ENCODE results near the gene COX19. TPM values are rescaled to one million over a fixed set of nuclear protein-coding genes. Genes with fewer than 3 reads are reported as not detected.
"Not testable (repeated sequence)": the region's sequence is repeated elsewhere in the genome, so short reads cannot be mapped to it uniquely, and the experiment has no call there.

The COX19 gene
- polyA plus RNA-seq, 1 donor from 2014 or later, result 16.0 TPM

GRCh38 chr7:1004018-1004852 is 28.9 kb upstream of the COX19 start:
- no peak overlapping the region for H3K4me2 ChIP-seq (ENCODE audit: low read length)
- H3K27me3 ChIP-seq (ENCODE audit: insufficient read depth, low read depth, low read length), result no peaks in the 10 kb centered on the region
- no peak overlapping the region for H3K9ac ChIP-seq (ENCODE audit: low read length)
- H3K27ac ChIP-seq (ENCODE audit: low read length), result no peak overlapping the region
- H3K9me3 ChIP-seq (ENCODE audit: low read length), result no peaks in the 10 kb centered on the region
- no peak for TF ChIP-seq REST (IDR thresholded peaks at IDR 0.05; ENCODE audit: borderline replicate concordance)
- TF ChIP-seq RAD21 (conservative IDR thresholded peaks at IDR 0.05), result no peak
- TF ChIP-seq TAF1 (IDR thresholded peaks at IDR 0.05; ENCODE audit: low read depth), result no peak
- TF ChIP-seq MXI1 (conservative IDR thresholded peaks at IDR 0.05; ENCODE audit: poor library complexity, severe bottlenecking), result no peak
- no peak for TF ChIP-seq EP300 (conservative IDR thresholded peaks at IDR 0.05; ENCODE audit: poor library complexity, severe bottlenecking)
- TF ChIP-seq POLR2AphosphoS5 (IDR thresholded peaks at IDR 0.05), result no peak
- no peak for TF ChIP-seq CTCF (IDR thresholded peaks at IDR 0.05; ENCODE audit: poor library complexity, severe bottlenecking)
- TF ChIP-seq SMC3 (conservative IDR thresholded peaks at IDR 0.05; ENCODE audit: poor library complexity), result no peak
- no peak for TF ChIP-seq EZH2 (IDR thresholded peaks at IDR 0.05; ENCODE audit: borderline replicate concordance, insufficient read depth, low read length, poor library complexity, severe bottlenecking)
- no peaks in the 10 kb centered on the region for H4K20me1 ChIP-seq (ENCODE audit: insufficient read depth)
- H3K36me3 ChIP-seq (ENCODE audit: insufficient read depth, low read length), result peaks cover 7% of the 10 kb centered on the region
- no peak overlapping the region for H3K4me3 ChIP-seq (ENCODE audit: low read length)
- H3F3A ChIP-seq (ENCODE audit: insufficient read depth, low read length, poor library complexity, severe bottlenecking), result no peaks in the 10 kb centered on the region
- H3K79me2 ChIP-seq (replicated peaks; ENCODE audit: insufficient read depth, low read length), result no peaks in the 10 kb centered on the region
- no peak overlapping the region for H2AFZ ChIP-seq (ENCODE audit: low read depth, low read length)
- H3K9me2 ChIP-seq (ENCODE audit: insufficient read depth, low read length), result no peaks in the 10 kb centered on the region

- H4K20me1 ChIP-seq (ENCODE audit: insufficient read depth); H2AFZ ChIP-seq (ENCODE audit: low read depth, low read length); H3K9me3 ChIP-seq (ENCODE audit: low read length); H3K27me3 ChIP-seq (ENCODE audit: insufficient read depth, low read depth, low read length); H3K4me2 ChIP-seq (ENCODE audit: low read length); H3K4me3 ChIP-seq (ENCODE audit: low read length); H3K36me3 ChIP-seq (ENCODE audit: insufficient read depth, low read length); H3K79me2 ChIP-seq (replicated peaks; ENCODE audit: insufficient read depth, low read length); H3K9ac ChIP-seq (ENCODE audit: low read length); H3F3A ChIP-seq (ENCODE audit: insufficient read depth, low read length, poor library complexity, severe bottlenecking); H3K27ac ChIP-seq (ENCODE audit: low read length); H3K9me2 ChIP-seq (ENCODE audit: insufficient read depth, low read length): not testable (repeated sequence)
Observed at GRCh38 chr7:1002445-1002844, 27.1 kb upstream of the COX19 start.

- H3K9ac ChIP-seq (ENCODE audit: low read length); H3K27me3 ChIP-seq (ENCODE audit: insufficient read depth, low read depth, low read length); H2AFZ ChIP-seq (ENCODE audit: low read depth, low read length); H3K4me3 ChIP-seq (ENCODE audit: low read length); H3K9me3 ChIP-seq (ENCODE audit: low read length); H3K9me2 ChIP-seq (ENCODE audit: insufficient read depth, low read length); H4K20me1 ChIP-seq (ENCODE audit: insufficient read depth); H3K27ac ChIP-seq (ENCODE audit: low read length); H3F3A ChIP-seq (ENCODE audit: insufficient read depth, low read length, poor library complexity, severe bottlenecking); H3K36me3 ChIP-seq (ENCODE audit: insufficient read depth, low read length); H3K4me2 ChIP-seq (ENCODE audit: low read length); H3K79me2 ChIP-seq (replicated peaks; ENCODE audit: insufficient read depth, low read length): not testable (repeated sequence)
Observed at GRCh38 chr7:1002026-1002425, 26.7 kb upstream of the COX19 start.

- not testable (repeated sequence) for H3K4me2 ChIP-seq (ENCODE audit: low read length); H3K79me2 ChIP-seq (replicated peaks; ENCODE audit: insufficient read depth, low read length); H3K27me3 ChIP-seq (ENCODE audit: insufficient read depth, low read depth, low read length); H3K9ac ChIP-seq (ENCODE audit: low read length); H3F3A ChIP-seq (ENCODE audit: insufficient read depth, low read length, poor library complexity, severe bottlenecking); H4K20me1 ChIP-seq (ENCODE audit: insufficient read depth); H3K36me3 ChIP-seq (ENCODE audit: insufficient read depth, low read length); H3K9me3 ChIP-seq (ENCODE audit: low read length); H3K27ac ChIP-seq (ENCODE audit: low read length); H3K4me3 ChIP-seq (ENCODE audit: low read length); H3K9me2 ChIP-seq (ENCODE audit: insufficient read depth, low read length); H2AFZ ChIP-seq (ENCODE audit: low read depth, low read length)
Observed at GRCh38 chr7:1001069-1001770, 25.9 kb upstream of the COX19 start.

Measured in neural cell (in vitro differentiated cells).